ENCODE measurements around the gene FARS2. TPM values are rescaled to one million over a fixed set of nuclear protein-coding genes. Genes with fewer than 3 reads are reported as not detected.

FARS2 gene
- total and polyA plus RNA-seq, 9 of the 15 experiments (the other 6 are each of a cell fraction or from before 2014, with no cell fraction given): 16.5 to 62.2 (median 27.0) TPM

DNA sequence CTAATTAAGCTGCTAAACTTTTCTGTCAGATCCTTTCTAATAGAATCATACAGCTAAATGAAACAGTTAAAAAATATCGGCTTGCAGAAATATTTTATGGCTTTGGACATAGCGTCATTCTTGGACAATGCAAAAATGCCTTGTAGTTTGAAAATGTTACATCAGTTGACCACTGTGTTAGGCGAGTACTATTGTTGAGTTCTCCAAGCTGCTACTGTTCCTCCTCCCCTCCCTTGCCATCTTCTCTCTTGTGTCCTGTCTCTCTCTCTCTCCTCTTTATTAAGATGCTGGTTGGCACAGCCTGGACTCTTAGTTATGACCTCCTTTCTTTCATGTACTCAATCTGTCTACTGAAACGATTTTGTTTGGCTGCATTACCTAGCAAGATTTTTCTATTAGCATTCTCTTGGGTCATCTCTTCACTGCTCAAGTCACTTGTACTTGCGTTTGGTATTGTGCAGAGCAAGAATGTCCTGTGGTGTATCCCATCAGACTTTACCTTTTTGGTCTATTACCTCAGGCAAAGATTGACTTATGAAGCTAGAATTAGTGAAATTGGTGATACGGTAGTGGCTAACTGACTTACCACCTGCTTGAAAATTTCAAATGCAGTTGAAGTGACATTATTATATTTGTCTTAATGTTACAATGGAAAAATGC is 127.9 kb downstream of the FARS2 start:
- Histone ChIP-seq H3K4me2 (ENCODE audit: insufficient read depth, low read length) (no peak overlapping the region), H3K79me2 (ENCODE audit: control insufficient read depth, insufficient read depth, low read length) (no peaks in the 10 kb centered on the region), H3K9me3 (replicated peaks; ENCODE audit: control insufficient read depth, insufficient read depth, low read depth, low read length) (no peaks in the 10 kb centered on the region), H2AFZ (ENCODE audit: low read depth, low read length) (no peak overlapping the region), H3K27ac (ENCODE audit: extremely low read depth, low read depth, low read length) (no peak overlapping the region), H3K4me1 (replicated peaks in 1 of 2; ENCODE audit: control insufficient read depth in 2 of 2, insufficient read depth in 2 of 2, low read length in 2 of 2) (no peaks in the 10 kb centered on the region), H3K27me3 (ENCODE audit: control insufficient read depth in 2 of 2, insufficient read depth in 2 of 2, low read length in 2 of 2) (no peaks in the 10 kb centered on the region), H3K4me3 (no peak overlapping the region), H3K9me1 (ENCODE audit: control insufficient read depth, insufficient read depth, low read length) (no peaks in the 10 kb centered on the region), H3K36me3 (ENCODE audit: control insufficient read depth, insufficient read depth, low read length) (no peaks in the 10 kb centered on the region), H3K9ac (ENCODE audit: insufficient read depth in 1 of 2, low read depth in 2 of 2, low read length in 2 of 2) (no peak overlapping the region), H4K20me1 (replicated peaks; ENCODE audit: control insufficient read depth, insufficient read depth, low read length) (no peaks in the 10 kb centered on the region; the same call in 1 of the 2 replicates)
- no peak for FAIRE-seq
- no peak for ATAC-seq
- POLR2A ChIA-PET: interaction anchor here (1.4 kb wide), 1 partner anchor 9 kb away, joined by 3 read pairs; no protein-coding TSS in a partner anchor
- CTCF ChIA-PET (ENCODE audit: low intra/inter-chr PET ratio): no interaction called here
- BruUV-seq (replicated peaks): no TSS peak
- 30% methylated on average over 6 of the region's 6 CpGs for WGBS (ENCODE audit: insufficient coverage, low coverage, missing lambda C conversion rate)
- in situ Hi-C loops (cut with MboI): no loop called here
- TF ChIP-seq CREM (IDR thresholded peaks at IDR 0.05; ENCODE audit: low read depth) (no peak), NBN (IDR thresholded peaks at IDR 0.05; ENCODE audit: low read depth) (no peak), ZNF212 (CRISPR knock-in tag; IDR thresholded peaks at IDR 0.05) (no peak), ZNF668 (CRISPR knock-in tag; IDR thresholded peaks at IDR 0.05) (no peak)
- intact Hi-C loops (cut with micrococcal nuclease): no loop called here
- no peak for DNase-seq (ENCODE audit: extremely low read depth in 1 of 4, low spot score in 3 of 4)

DNA sequence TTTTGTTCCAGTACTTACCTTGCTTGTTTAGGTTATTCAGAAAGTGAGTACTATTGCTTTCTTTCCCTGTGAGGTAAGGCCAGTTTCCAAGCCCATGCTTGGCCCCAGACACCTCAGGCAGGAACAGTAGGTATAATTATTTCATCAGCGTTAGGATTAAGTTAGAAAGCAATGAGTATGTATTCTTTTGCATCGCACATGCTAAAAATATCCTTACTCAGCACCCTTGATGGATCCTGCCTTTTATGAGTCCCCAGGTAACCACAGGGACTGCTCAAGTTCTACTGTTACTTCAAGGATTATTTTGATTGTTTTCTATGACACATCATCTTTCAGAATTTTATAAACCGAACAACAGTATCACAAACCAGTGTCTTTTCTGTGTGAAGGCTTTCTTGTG is 128.9 kb downstream of the FARS2 start:
- CTCF ChIA-PET (ENCODE audit: low intra/inter-chr PET ratio): no interaction called here
- Histone ChIP-seq H3K4me2 (ENCODE audit: insufficient read depth, low read length) (no peak overlapping the region), H4K20me1 (replicated peaks; ENCODE audit: control insufficient read depth, insufficient read depth, low read length) (no peaks in the 10 kb centered on the region; the same call in 1 of the 2 replicates), H3K27ac (ENCODE audit: extremely low read depth, low read depth, low read length) (no peak overlapping the region), H3K9me3 (replicated peaks; ENCODE audit: control insufficient read depth, insufficient read depth, low read depth, low read length) (no peaks in the 10 kb centered on the region), H2AFZ (ENCODE audit: low read depth, low read length) (no peak overlapping the region), H3K27me3 (ENCODE audit: control insufficient read depth in 2 of 2, insufficient read depth in 2 of 2, low read length in 2 of 2) (no peaks in the 10 kb centered on the region), H3K9ac (ENCODE audit: insufficient read depth in 1 of 2, low read depth in 2 of 2, low read length in 2 of 2) (no peak overlapping the region), H3K79me2 (ENCODE audit: control insufficient read depth, insufficient read depth, low read length) (no peaks in the 10 kb centered on the region), H3K9me1 (ENCODE audit: control insufficient read depth, insufficient read depth, low read length) (no peaks in the 10 kb centered on the region), H3K4me1 (replicated peaks in 1 of 2; ENCODE audit: control insufficient read depth in 2 of 2, insufficient read depth in 2 of 2, low read length in 2 of 2) (no peaks in the 10 kb centered on the region), H3K36me3 (ENCODE audit: control insufficient read depth, insufficient read depth, low read length) (no peaks in the 10 kb centered on the region), H3K4me3 (no peak overlapping the region)
- no TSS peak for BruUV-seq (replicated peaks)
- DNase-seq (ENCODE audit: extremely low read depth in 1 of 4, low spot score in 3 of 4): no peak
- WGBS (ENCODE audit: insufficient coverage, low coverage, missing lambda C conversion rate): 48% methylated on average over 3 of the region's 3 CpGs
- intact Hi-C loops (cut with micrococcal nuclease) (no loop called here), in situ Hi-C loops (cut with MboI) (no loop called here)
- TF ChIP-seq MAFF (IDR thresholded peaks at IDR 0.05; ENCODE audit: low read length): 0 out of 2 replicates have a peak, but pooled peaks have one; percentile 31
- TF ChIP-seq C11orf30 (IDR thresholded peaks at IDR 0.05; ENCODE audit: low read depth): peak; percentile 60
- no peak for TF ChIP-seq ZNF77 (CRISPR knock-in tag; IDR thresholded peaks at IDR 0.05)
- peak; percentile 50; the same call in 1 of the 2 replicates for TF ChIP-seq ZNF316 (IDR thresholded peaks at IDR 0.05)
- TF ChIP-seq, protein P1, sequence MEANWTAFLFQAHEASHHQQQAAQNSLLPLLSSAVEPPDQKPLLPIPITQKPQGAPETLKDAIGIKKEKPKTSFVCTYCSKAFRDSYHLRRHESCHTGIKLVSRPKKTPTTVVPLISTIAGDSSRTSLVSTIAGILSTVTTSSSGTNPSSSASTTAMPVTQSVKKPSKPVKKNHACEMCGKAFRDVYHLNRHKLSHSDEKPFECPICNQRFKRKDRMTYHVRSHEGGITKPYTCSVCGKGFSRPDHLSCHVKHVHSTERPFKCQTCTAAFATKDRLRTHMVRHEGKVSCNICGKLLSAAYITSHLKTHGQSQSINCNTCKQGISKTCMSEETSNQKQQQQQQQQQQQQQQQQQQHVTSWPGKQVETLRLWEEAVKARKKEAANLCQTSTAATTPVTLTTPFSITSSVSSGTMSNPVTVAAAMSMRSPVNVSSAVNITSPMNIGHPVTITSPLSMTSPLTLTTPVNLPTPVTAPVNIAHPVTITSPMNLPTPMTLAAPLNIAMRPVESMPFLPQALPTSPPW (CRISPR knock-in tag; IDR thresholded peaks at IDR 0.05): no peak
- TF ChIP-seq MAFG (tag; conservative IDR thresholded peaks at IDR 0.05): peak; percentile 27; the same call in 1 of the 2 replicates
- no peak for ATAC-seq
- no peak for FAIRE-seq
- POLR2A ChIA-PET: no interaction called here
